ENCODE results near the gene SIGLEC11.
"Not testable (repeated sequence)": the region's sequence is repeated elsewhere in the genome, so short reads cannot be mapped to it uniquely, and the experiment has no call there.

SIGLEC11 gene

DNA sequence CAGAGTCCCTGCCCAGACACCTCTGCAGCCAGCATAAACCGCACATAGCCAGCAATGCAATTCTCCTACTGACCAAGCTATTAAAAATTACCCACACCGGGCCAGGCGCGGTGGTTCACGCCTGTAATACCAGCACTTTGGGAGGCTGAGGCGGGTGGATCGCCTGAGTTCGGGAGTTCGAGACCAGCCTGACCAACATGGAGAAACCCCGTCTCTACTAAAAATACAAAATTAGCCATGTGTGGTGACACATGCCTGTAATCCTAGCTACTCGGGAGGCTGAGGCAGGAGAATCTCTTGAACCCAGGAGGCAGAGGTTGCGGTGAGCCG, 36.1 kb downstream of the SIGLEC11 start:
- not testable (repeated sequence) for DNase-seq

DNA sequence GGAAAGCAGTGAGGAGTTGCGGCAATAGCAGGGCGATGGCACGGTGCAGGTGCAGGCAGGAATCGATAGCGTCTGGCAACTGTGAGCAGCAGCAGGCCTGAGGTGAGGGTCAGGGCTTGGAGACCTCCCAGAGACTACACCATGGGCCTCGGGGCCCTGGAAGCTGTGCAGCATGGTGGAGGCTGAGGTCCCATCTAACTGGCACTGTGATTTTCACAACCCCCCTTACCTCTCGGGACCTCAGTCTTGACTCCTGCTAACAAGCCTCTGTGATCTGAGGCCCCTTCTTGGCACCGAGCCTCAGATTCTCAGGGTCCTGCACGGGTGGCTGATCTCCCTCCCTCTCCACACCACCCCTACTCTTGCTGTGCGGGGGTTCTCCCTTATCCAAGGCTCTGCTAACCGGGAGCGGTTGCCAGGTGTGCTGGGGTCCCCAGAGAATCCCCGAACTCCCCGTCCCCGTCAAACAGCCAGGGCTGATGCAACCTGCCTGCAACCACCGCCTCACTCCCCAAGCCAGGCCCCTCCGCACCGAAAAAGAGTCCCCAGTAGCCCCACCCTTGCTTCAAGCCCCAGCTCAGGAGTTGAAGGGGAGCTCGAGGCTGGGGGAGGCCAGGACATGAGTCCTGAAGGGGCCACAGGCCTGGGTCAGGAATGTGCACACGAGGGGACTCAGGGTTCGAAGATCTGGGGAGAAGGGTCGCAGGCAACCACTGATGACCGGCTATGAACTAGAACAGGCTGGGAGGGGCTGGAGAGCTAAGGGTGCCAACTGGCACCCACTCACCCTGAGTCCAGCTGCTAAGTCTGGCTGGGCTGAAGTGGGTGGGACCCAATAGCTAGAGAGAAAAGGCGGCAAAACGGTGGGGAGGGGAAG, 36.7 kb downstream of the SIGLEC11 start:
- peak; percentile 52 for DNase-seq

DNA sequence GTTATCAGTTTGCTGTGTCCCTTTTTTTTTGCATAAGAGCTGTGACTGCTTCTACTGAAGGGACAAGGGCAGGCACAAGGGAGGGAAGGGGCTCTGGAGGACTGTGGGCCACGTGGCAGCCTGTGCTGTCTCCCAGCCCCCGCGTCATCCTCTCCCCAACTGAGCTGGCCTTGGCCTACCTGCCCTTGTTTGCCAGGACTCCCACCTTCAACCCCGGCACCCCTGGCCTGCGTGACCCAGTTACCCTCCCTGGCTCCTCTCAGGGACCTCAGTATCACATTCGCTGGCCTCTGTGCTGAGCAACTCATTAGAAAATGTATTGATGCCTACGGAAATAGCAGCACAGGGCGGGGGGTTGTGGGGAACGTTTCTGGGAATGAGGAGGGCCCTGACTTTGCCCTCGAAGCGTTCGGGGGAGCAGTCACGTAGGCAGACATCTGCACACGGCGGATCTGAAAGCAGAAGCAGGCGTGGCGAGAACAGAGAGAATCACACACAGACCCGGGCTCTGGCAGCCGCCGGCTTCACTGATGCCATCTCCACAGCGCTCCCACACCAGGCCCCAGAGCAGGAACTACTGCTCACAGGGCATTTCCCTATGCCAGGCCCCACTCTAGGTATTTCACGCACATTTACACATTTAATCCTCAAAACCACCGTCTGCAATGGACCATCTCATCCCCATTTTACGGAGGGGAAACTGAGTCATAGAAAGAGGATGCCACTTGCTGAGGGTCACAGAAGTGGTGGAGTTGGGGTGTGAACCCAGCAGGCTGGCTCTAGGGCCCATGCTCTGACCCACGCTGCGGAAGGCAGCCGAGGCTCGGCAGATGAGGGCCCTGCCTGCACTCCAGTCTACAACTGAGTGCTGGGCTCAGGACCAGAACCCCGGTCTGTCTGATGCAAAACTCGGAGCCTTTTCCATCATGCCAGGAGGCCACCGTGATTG, 37.6 kb downstream of the SIGLEC11 start:
- DNase-seq, result no peak

DNA sequence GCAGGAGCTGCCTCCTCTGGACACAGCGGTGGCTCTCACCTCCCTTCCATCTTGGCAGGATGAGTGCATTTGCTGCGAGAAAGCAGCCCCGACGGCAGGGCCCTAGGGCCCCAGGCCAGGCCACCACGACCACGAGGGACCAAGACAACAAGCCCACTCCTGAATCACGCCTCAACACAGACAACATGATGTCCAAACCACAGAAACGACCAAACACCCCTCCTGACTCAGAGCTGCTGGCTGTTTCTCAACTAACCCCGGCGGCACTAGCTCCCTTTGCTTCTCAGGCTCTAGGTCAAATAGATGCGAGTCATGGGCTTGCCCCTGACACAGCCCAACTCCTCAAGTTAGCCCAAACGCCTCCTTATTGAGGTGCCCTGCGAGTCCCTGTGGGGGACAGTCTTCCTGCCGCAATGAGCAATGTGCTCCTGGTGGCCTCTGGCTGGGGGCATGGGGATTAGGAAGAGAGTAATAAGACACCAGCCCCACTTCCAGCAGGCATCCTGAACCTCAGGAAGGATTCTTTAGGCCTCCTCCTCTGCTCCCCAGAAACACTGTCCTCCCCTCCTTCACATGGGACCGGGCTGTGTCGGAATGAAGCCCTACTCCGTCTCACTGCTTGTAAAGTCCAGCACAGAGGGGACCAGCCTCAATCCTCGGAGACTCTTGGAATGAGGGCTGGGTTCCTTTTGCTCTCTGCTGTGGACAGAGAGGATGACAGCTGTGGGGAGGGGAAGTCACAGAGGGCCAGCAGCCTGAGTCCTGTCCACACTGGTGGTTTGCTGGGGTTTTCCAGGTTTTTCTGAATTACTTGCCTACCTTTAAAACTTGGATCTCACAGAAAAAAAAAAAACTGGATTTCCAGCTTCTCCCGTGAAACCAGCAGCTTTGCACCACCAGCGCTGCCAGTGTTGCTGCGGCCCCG, 38.8 kb downstream of the SIGLEC11 start:
- peak; percentile 67 for DNase-seq

DNA sequence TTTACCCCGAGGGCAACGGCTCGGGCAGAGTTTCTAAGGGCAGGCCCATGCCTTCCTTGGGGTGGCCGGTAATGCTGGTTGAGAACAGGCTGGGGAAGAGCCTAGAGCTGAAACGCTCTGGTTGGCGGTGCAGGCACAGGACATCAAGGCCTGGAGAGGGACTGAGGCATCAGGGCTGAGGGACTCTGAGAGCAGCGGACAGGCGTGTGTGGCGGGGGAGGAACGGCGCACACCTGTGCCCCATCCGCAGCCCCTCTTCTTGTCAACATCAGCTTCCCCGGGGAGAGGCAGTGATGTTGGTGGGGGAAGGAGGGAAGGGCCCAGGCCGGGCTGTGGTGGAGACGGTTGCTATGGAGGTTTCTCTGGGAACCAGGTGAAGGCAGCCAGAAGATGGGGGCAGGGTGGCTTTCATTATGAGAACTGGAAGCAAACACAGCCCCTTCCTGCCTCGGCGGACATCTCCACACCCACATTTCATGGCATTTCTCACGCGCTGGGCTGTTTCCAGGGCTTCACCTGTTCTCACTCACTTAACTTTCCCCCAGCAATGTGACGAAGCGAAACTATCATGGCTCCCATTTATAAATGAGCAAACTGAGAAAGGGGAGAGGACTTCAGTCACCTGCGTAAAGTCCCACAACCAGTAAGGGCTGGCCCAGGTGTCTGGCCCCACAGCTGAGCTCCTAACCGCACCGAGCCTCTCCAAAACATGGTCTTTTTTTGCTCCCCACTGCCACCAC, 40.2 kb downstream of the SIGLEC11 start:
- DNase-seq, result no peak

DNA sequence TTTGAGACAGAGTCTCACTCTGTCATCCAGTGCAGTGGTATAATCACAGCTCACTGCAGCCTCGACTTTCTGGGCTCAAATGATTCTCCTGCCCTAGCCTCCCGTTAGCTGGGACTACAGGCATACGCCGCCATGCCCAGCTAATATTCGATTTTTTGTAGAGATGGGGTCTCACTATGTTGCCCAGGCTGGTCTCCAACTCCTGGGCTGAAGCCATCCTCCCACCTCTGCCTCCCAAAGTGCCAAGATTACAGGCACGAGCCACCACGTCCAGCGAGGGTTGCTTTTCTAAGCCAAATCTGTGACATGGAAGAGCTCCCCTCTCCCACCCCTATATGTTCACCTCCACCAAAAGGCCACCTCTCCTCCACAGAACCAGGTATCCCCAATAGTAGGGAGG, 42.9 kb downstream of the SIGLEC11 start:
- no peak for DNase-seq

DNA sequence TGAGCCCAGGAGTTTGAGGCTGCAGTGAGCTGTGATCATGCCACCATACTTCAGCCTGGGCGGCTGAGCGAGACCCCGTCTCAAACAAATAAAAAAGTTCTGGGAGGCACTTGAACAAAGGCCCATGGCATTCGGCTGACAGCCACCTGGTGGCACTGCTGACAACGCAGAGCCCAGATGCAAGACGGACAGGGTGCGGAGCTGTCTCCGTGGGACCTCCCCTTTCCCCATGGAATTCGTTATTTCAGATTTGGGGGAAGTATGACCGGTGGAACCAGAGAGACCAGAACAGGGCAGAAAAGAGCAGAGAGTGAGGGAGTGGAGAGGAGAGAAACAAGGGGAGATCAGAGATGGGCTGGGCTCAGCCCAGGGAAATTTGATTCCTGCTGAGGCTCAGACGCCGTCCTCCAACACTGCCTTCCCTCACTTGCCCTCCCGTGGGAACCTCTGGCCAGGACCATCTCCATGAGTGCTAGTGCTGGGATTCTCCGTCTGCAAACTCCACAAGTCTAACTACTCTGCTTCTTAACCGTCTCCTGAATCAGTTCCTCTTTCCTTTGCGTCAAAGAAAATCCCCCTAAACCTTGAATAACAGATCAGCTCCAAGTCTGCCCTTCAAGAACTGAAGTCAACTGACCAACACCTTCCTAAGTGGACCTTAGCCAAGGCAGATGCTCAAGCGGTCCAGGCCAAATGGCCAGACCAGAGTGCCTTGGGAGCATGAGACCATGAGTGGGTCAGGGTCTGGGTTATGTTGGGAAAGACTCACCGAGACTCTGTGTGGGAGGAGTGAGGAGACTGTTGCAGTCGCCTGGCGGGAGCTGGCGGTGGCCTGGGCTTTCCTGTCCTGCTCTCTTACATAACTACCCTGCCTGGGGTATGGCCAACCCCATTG, 43.9 kb downstream of the SIGLEC11 start:
- no peak for DNase-seq

DNA sequence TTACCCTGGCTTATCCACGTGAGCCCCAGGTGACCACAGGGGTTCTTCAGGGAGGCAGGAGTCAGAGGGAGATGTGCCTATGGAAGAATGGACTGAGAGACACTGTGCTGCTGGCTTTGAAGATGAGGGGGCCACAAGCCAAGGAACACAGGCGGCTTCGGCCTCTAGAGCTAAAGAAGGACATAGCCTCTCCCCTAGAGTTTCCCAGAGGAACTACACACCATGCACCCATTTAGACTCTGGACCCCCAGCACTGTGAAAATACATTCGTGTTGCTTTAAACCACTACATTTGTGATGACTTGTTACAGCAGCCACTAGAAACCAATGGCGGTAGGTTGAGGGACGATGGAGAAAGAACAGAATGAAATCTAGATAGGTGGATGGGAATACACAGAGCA, 45.7 kb downstream of the SIGLEC11 start:
- DNase-seq, result no peak

DNA sequence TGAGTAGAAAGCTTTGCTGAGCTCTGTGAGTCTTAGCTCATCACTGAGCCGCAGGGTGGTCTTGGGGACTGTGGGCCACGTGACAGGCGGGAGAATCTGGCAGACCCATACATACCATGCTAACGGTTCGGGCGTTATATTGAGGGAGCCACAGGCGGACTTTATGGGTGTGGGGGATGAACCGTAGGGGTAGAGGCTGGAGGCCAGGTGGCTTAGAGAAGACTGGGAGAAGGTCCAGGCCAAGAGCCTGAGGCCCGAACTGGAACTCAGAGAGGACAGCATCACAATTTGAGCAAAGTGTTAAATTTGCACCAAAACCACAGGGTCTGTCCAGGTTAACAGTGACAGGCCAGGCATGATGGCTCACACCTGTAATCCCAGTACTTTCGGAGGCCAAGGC, 47.3 kb downstream of the SIGLEC11 start:
- DNase-seq, result no peak

DNA sequence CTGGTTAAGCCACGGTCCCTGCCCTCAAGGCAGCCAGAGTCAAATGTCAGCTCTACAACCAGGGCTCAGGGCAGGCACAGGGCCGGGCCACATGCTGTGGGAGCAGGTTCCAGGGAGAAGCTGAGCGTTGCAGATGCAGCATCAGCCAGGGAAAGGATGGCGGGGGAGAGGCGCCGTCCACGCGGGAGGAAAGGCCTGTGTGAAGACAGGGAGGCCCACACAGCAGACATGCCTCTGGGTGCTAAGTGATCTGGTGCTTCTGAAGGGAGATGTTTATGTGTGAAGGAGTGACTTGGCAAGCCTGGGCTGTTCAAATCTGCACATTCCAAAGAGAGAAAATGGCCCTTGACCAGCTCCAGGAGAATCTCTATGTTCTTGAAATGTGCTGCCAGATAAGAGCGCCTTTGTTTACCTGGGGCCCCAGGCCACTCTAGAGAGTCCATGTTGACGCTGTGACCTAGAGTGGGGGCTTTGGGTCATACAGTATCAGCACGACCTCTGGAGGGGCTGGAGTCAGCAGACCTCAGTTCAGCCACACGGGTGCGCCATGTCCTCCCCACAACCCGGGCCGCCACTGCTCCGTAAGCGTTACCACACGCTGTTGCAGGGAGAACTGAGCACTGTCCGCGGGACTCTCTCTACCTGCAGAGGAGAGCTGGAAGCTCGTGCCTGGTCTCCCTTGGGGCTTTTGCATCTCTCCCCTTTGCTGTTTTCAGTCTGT, 47.8 kb downstream of the SIGLEC11 start:
- DNase-seq, result no peak

DNA sequence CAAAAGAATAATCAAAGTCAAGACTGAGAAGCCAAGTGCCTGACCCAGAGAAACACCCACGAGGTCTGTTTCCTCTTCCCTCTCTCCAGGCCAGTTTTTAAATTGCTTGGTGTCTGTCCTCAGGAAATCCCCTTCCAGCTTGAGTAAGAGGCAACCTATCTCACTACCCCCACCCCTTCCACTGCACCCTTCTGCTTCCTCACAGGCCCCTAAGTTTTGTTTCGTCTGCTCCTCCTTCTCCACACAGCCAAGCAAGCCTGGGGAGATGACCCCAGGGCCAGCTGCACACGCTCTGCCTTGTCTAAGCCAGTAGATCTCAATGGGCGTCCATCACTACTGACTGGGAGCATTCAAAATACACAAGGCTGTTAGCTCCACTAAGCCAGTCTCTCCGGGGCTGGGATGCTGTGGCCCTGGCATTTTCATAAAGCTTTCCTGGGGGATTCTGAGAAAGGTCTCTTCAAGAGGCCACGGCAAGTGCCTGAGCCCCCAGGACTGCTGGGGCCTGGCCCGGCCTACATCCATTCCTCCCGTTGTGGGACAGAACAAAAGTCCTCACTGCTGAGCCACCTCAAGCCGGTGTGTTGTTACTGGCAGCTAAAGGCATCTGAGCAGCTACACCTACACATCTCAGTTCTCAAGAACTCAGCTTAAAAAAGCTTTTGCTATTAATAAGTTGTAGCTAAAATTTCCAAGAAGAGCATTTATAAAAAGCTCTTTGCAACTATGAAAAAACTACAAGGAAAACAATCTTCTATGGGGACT, 49.4 kb downstream of the SIGLEC11 start:
- DNase-seq, result no peak

DNA sequence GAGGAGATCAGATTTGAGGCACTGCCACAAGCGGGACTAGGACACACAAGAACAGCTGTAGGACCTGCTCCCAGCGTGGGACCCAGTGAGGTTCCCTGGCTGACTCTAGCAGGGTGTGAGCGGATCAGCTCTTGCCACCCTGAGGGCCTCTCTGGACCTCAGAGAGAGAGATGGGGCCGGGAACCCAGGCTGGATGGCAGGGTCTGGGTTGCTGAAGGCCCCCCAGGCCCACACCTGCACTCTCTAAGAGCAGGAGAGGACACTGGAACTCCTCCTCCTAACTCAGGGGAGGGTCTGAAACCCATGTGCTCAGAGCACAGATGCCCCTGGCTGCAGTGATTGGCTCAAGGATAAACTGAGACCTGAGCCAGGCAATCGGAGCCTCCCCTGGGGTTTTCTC, 50.8 kb downstream of the SIGLEC11 start:
- DNase-seq, result no peak

DNA sequence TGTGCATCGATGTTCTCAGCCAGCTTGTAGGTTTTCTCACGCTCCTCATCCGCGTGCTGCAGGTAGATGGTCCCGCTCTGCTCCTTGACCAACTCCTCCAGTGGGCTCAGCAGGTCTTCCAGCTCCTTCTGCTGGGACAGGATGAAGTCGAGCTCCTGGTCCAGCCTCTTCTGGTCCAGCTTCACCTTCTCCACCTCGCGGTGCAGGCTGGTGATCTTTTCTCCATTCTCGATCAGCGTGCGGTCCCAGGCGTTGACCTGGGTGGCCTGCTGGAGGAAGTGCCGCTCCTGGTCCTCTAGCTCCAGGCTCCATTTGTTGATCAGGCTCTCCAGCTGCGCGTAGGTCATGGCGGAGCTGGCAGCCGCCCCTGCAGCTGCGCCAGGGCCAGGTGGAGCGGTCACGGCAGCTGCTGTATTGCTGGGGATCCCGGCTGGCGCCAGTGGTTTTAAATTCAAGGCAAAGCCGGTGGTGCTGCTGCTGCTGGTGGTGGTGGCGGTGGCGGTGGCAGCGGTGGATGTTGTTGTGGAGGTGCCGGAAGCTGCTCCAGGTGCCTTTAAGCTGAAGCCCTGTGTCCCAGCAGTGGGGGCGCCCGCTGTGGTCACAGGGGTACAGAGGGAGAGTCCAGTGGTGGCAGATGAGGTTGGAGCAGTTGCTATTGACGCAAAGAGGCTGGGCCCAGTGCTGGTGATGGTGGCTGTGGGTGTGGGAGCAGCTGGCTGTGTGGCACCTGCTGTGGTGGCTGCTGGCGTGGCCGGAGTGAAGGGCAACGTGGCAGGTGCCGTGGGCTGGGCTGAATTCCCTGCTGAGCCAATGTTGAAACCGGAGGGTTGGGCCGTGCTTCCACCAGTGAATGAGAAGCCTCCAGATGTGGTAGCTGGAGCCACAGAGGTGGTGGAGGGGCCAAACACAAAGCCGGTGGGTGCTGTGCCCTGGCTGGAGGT, 52.2 kb downstream of the SIGLEC11 start:
- no peak for DNase-seq

DNA sequence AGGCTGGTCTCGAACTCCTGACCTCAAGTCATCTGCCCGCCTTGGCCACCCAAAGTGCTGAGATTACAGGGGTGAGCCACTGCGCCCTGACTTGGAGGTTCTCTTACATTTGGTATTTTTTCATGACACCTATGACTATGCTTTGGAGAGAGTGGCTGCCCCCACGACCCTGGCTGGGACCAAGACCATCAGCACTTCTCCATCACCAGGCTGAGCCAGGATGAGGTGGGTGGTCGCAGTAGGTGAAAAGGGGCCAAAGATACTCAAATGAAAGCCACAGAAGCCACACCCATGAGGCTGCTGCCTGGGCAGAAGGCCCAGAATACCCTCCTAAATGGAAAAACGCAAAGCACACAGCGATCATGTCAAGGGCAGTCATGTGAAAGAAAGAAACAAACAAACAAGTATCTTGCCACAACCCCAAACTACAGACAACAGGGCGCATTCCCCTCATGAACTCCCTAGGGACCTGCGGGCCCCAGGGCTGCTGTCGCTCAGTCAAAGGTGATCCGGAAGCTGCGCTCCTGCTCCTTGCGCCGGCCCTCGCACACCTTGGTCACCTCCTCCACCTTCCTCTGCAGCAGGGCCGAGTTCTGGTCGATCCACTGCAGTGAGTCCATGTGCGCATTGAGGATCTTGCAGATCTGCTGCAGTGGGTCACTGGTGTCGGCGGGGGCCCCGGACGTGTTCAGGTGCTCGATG, 53.1 kb downstream of the SIGLEC11 start:
- DNase-seq, result no peak

DNA sequence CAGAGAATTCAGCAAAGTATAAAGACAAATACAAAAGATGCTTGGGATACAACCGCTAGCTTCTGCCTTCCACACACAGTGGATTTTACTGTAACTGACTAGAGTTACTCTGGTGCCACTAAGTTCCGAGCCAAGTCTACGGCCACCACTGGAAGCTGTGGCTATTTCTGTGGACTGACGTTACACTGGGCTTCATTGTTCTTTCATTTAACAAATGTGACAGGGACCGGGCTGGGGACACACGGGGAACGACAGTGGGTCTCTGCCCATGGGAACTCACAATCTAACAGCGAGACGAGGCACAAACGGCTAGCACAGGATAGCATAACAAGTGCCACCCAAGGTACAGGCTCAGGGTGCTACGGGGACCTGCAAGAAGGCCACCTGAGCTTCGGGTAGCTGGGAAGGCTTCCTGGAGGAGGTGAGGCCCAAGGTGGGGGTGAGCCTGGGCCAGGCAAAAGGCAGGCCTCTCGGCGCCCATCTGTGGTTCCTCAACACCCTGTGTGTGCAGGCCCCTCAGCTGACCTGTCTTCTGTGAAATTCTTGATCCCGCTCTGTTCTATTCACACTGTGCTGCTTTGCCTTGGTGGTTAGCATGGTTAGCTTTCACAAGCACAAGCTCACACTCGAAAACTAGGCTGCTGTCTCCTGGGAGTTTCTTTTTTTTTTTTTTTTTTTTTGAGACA, 54.0 kb downstream of the SIGLEC11 start:
- DNase-seq, result no peak

DNA sequence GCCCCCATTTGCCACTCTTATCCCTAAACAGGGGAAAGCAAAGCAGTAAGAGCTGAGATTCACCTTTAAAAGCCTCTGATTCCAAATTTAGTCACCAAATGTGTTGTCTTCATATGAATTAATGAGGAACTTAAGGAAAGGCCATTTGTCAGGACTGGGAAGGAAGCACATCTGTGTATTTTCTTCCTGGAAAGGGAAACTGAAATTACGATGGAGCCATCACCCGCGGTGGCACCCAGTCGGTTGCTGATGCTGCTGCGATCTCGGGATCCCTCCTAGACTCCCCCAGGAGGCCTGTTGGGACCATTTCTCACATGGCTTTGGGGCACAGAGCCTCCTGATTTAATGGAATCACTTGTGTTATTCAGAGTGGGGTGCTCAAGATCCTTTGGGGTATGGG, 56.8 kb downstream of the SIGLEC11 start:
- no peak for DNase-seq
